AG09319 (cell line): ENCODE measurements around the gene TMEM117.
A peak's percentile ranks its signal among the peaks of the same experiment; 100 is the strongest.

Experiments
- DNase-seq: peaks from one replicate; pipeline ENCODE4 v3.0.0-alpha.2; 2010; ENCODE audit warnings: low read depth; ENCODE audit errors: extremely low read depth
- TF ChIP-seq, protein P1 (sequence below): IDR thresholded peaks from 2 replicates; pipeline ENCODE4 v1.5.1; 2011; ENCODE audit warnings: low read depth, mild to moderate bottlenecking, inconsistent platforms, low read length, moderate library complexity

TMEM117 gene

DNA sequence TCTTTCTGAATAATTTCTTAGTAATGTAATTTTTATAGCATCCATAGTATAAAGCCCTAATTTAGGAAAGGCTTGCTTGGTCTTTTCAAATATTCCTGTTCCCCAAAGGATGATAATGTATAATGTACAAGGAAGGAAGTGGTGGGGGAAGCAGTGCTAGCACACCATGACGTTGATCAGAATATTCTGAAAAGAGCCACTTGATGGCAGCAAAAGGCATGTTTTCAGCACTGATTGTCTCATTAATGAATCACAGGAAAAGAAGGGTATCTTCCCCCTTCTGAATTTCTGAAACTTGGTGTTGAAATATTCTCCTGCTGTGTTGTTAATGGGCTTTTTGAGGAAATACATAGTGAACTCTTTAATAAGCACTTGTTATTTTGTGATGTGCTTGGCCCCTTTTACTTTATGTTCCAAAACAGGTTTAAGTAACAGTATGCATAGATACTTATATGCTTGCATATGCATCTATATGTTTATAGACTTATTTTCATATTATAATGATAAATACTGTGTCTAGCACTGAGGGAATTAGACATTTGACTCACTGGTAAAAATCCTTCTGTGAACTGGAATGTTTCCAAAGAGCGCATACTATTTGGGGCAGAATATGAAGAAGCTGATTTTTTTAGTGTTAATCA, 122.0 kb downstream of the TMEM117 start:
- TF ChIP-seq, protein P1, sequence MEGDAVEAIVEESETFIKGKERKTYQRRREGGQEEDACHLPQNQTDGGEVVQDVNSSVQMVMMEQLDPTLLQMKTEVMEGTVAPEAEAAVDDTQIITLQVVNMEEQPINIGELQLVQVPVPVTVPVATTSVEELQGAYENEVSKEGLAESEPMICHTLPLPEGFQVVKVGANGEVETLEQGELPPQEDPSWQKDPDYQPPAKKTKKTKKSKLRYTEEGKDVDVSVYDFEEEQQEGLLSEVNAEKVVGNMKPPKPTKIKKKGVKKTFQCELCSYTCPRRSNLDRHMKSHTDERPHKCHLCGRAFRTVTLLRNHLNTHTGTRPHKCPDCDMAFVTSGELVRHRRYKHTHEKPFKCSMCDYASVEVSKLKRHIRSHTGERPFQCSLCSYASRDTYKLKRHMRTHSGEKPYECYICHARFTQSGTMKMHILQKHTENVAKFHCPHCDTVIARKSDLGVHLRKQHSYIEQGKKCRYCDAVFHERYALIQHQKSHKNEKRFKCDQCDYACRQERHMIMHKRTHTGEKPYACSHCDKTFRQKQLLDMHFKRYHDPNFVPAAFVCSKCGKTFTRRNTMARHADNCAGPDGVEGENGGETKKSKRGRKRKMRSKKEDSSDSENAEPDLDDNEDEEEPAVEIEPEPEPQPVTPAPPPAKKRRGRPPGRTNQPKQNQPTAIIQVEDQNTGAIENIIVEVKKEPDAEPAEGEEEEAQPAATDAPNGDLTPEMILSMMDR = peak; percentile 49

DNA sequence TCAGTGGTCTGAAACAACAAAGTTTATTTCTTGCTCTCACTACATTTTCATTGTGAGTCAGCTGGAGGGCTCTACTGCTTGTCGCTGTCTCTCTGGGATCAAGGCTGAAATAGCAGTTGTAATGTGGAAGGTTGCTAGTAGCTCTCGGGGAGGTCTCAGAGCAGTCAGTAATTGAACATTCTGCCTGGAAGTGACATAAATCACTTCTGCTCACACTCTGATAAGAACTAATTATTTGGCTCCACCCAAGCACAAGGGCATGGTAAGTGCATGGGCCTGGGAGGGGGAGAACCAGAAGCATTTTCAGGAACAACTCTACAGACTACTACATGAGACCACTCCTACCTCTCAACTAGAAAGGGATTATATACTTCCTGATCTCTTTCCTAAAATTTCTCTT, 128.2 kb downstream of the TMEM117 start:
- DNase-seq = no peak
- TF ChIP-seq, protein P1 = no peak

More for the DNA sequence above, 122.0 kb downstream of the TMEM117 start:
- DNase-seq = peak; percentile 16

DNA sequence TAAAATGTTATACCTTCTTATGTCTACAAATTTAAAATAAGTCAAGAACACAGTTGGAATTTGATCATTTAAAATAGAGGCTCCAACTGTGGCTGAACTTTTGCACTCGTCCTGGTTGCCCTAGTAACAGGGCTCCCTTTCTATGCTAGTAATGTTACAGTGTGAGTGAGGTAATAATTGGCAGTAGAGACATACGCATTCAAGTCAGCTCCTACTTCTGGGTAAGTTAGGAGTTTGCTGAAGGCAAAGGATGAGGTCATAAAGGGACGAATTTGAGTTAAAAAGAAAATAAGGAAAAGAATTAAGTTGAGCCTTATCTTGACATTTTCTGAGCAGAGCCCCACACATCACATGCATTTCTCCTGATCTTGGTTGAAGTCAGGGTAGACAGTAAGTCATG, 129.1 kb downstream of the TMEM117 start:
- TF ChIP-seq, protein P1 = no peak
- no peak for DNase-seq

DNA sequence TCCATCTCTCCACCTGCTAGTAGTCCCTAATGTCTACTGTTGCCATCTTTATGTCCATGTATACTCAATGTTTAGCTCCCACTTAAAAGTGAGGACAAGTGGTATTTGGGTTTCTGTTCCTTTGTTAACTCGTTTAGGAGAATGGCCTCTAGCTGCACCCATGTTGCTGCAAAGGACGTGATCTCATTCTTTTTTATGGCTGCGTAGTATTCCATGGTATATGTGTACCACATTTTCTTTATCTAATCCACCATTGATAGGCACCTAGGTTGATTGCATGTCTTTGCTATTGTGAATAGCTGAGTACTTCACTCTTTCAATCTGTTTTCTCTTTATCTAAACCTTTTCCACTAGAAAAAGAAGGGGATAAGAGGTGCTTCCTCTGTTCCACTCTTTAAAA, 130.0 kb downstream of the TMEM117 start:
- no peak for DNase-seq
- TF ChIP-seq, protein P1 = no peak

DNA sequence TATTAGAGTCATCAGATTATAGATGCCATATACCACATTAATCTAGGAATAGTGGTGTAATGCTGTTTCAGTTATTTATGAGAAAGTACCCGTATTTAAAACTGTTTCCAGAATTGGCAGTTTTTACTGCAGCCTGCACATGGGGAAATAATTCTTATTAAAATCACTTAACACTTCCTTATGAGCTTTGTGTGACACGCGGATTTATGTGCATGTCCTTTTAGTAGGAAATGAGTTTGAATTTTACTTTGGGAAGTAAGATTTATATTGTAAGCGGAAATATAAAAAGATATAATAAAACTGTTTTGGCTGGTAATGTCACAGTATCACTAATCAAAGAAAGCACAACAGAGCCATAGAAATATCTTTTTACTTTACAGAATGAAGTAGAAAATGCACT, 132.9 kb downstream of the TMEM117 start:
- DNase-seq = no peak
- TF ChIP-seq, protein P1 = no peak

DNA sequence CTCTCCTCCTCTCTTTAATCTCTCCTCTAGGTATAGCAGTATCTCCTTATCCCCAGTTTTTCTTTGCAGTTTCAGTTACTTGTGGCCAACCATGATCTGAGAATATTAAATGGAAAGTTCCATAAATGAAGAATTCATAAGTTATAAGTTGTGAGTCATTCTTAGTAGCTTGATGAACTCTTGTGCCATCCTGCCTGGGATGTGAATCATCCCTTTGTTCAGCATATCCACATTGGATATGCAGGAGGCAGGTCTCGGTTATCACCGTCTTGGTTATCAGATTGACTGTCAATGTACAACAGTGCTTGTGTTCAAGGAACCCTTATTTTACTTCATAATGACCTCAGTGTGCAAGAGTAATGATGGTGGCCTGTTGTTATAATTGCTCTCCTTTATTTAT, 134.0 kb downstream of the TMEM117 start:
- no peak for DNase-seq

DNA sequence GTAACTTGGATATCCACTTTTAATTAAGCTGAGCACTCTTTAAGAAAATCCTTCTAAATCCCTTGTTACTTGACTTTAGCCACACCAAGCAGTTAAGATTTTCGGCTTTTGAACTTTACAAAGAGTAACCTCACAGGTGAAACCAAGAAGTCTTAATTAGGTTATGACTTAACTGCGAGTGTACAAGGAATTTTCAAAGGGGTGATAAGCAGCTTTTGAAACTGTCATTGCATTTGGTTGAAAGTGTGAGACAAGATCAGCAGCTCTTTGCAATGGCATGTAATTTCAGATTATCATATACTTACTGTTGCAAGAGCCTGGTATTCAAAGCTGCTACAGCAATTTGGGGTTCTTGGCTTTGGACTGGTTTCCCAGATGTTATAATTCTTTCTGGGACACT, 137.5 kb downstream of the TMEM117 start:
- no peak for DNase-seq

More for the DNA sequence above, 134.0 kb downstream of the TMEM117 start:
- TF ChIP-seq, protein P1 = no peak

More for the DNA sequence above, 137.5 kb downstream of the TMEM117 start:
- TF ChIP-seq, protein P1 = no peak
